HepG2 (cell line): Measurements from ENCODE around the gene PRDX2. TPM values are rescaled to one million over a fixed set of nuclear protein-coding genes. Genes with fewer than 3 reads are reported as not detected.
A peak's percentile ranks its signal among the peaks of the same experiment; 100 is the strongest.

Experiments used
- ERF ChIP-seq: IDR thresholded peaks from 2 replicates; pipeline ENCODE4 v1.6.1; 2018; ENCODE audit warnings: missing biosample characterization, missing genetic modification reagents
- HOXD1 ChIP-seq: sonication (generic); formaldehyde crosslinking; IDR thresholded peaks from 2 replicates; pipeline ENCODE4 v1.5.0; 2020; ENCODE audit warnings: missing genetic modification reagents
- KMT2B ChIP-seq: IDR thresholded peaks from 2 replicates; pipeline ENCODE4 v1.6.1; 2016; ENCODE audit warnings: missing genetic modification reagents, missing compliant biosample characterization
- MTA3 ChIP-seq: sonication (generic); formaldehyde crosslinking; IDR thresholded peaks from 2 replicates; pipeline ENCODE4 v1.4.0; 2020; ENCODE audit warnings: missing genetic modification reagents
- MXI1 ChIP-seq: IDR thresholded peaks from 3 replicates; pipeline ENCODE4 v1.6.1; 2012; ENCODE audit warnings: low read depth, low read length, inconsistent platforms, borderline replicate concordance
- SRSF1 ChIP-seq: fragments of 200-400 bp; formaldehyde crosslinking; optimal IDR thresholded peaks from 2 replicates; pipeline ENCODE3; 2017; ENCODE audit warnings: mild to moderate bottlenecking, low read depth, low read length, moderate library complexity
- ZNF7 ChIP-seq: IDR thresholded peaks from 2 replicates; pipeline ENCODE4 v1.6.1; 2016; ENCODE audit warnings: missing biosample characterization, missing genetic modification reagents
- ZSCAN30 ChIP-seq: sonication (generic); formaldehyde crosslinking; IDR thresholded peaks from 2 replicates; pipeline ENCODE4 v1.5.0; 2020; ENCODE audit warnings: mild to moderate bottlenecking, missing genetic modification reagents
- polyA plus RNA-seq, 8 experiments: library from polyadenylated mRNA; depleted of rRNA in 3 of 8; stranded (reverse) in 7 of 8; unstranded in 1 of 8; fragments of >200 nt; fragmentation: Illumina TruSeq in 4 of 8; extraction: Trizol in 4 of 8; gene quantifications; 2 replicates each; pipeline versions ENCODE4 v1.2.1 to v1.2.3, GENCODE V29; 2011 to 2016; ENCODE audit warnings: low read depth in 4 of 8, missing spikeins in 1 of 8, mixed read lengths in 1 of 8; ENCODE audit not compliant: insufficient read depth in 1 of 8
- total RNA-seq, 5 experiments: library from RNA; depleted of rRNA; stranded (reverse); fragments of >200 nt; fragmentation: Illumina TruSeq; extraction: Trizol; gene quantifications; 2 replicates each; pipeline ENCODE4 v1.2.3, GENCODE V29; 2016; ENCODE audit warnings: low read depth in 1 of 5
- TF ChIP-seq, protein P1 (sequence below): sonication (generic); formaldehyde crosslinking; IDR thresholded peaks from 2 replicates; pipeline ENCODE4 v1.4.0; 2020; ENCODE audit warnings: missing genetic modification reagents, mild to moderate bottlenecking, borderline replicate concordance
- TF ChIP-seq, protein P2 (sequence below): sonication (generic); formaldehyde crosslinking; IDR thresholded peaks from 2 replicates; pipeline ENCODE4 v1.5.0; 2020; ENCODE audit warnings: missing genetic modification reagents
- TF ChIP-seq, protein P3 (sequence below): sonication (generic); formaldehyde crosslinking; IDR thresholded peaks from 2 replicates; pipeline ENCODE4 v1.5.1; 2020; ENCODE audit warnings: mild to moderate bottlenecking, moderate library complexity, missing genetic modification reagents
- TF ChIP-seq, protein P4 (sequence below): sonication (generic); formaldehyde crosslinking; IDR thresholded peaks from 2 replicates; pipeline ENCODE4 v1.5.0; 2020; ENCODE audit warnings: missing genetic modification reagents, mild to moderate bottlenecking, borderline replicate concordance
- TF ChIP-seq, protein P5 (sequence below): sonication (generic); formaldehyde crosslinking; IDR thresholded peaks from 2 replicates; pipeline ENCODE4 v1.8.0; 2022; ENCODE audit warnings: mild to moderate bottlenecking, missing genetic modification reagents; ENCODE audit not compliant: insufficient replicate concordance
- TF ChIP-seq, protein P6 (sequence below): sonication (generic); formaldehyde crosslinking; IDR thresholded peaks from 2 replicates; pipeline ENCODE4 v1.5.0; 2020; ENCODE audit warnings: missing genetic modification reagents

Gene PRDX2
- total and polyA plus RNA-seq, 2 of the 13 experiments (the other 11 are each of a cell fraction or from before 2014, with no cell fraction given) = 218 to 381 TPM

DNA sequence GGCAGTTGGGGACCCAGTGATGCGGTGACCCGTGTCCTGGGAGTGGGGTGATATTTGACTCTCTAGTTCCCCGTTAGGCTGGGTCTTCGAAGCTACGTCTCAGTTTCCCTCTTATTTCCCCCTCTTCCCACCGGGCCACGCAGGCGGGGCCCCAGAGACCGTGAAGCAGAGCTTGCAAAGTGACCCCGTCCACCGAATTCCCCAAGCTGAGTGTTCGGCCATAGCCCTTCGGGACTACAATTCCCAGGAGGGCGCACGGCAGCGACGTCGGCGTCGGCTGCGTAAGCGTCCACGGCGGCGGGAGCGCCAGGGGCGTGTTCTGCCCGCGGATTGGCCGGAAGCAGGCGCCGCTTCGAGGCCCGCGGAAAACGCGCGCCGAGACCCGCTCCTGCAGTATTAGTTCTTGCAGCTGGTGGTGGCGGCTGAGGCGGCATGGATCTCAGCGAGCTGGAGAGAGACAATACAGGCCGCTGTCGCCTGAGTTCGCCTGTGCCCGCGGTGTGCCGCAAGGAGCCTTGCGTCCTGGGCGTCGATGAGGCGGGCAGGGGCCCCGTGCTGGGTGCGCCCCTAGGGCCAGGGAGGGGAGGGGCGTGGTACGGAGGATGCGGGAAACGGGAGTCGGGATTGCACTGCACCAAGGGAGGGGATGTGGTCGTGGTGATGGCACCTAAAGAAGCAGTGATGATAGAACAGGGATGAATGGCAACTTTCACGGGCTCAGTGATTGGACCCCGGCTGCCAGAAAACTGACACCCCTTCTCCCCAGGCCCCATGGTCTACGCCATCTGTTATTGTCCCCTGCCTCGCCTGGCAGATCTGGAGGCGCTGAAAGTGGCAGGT, 4.9 kb upstream of the PRDX2 start, which contains the start of gene RNASEH2A (continued):
- TF ChIP-seq, protein P1, sequence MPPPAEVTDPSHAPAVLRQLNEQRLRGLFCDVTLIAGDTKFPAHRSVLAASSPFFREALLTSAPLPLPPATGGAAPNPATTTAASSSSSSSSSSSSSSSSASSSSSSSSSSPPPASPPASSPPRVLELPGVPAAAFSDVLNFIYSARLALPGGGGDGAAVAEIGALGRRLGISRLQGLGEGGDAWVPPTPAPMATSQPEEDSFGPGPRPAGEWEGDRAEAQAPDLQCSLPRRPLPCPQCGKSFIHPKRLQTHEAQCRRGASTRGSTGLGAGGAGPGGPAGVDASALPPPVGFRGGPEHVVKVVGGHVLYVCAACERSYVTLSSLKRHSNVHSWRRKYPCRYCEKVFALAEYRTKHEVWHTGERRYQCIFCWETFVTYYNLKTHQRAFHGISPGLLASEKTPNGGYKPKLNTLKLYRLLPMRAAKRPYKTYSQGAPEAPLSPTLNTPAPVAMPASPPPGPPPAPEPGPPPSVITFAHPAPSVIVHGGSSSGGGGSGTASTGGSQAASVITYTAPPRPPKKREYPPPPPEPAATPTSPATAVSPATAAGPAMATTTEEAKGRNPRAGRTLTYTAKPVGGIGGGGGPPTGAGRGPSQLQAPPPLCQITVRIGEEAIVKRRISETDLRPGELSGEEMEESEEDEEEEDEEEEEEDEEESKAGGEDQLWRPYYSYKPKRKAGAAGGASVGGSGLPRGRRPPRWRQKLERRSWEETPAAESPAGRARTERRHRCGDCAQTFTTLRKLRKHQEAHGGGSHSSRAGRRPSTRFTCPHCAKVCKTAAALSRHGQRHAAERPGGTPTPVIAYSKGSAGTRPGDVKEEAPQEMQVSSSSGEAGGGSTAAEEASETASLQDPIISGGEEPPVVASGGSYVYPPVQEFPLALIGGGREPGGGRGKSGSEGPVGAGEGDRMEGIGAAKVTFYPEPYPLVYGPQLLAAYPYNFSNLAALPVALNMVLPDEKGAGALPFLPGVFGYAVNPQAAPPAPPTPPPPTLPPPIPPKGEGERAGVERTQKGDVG = no peak
- peak; percentile 90; the same call in 1 of the 2 replicates for TF ChIP-seq ERF (CRISPR knock-in tag)
- peak; percentile 73; the same call in 1 of the 2 replicates for TF ChIP-seq HOXD1
- no peak for TF ChIP-seq MTA3
- TF ChIP-seq MXI1 = peak; percentile 73; the same call in 2 of the 3 replicates
- TF ChIP-seq, protein P2, sequence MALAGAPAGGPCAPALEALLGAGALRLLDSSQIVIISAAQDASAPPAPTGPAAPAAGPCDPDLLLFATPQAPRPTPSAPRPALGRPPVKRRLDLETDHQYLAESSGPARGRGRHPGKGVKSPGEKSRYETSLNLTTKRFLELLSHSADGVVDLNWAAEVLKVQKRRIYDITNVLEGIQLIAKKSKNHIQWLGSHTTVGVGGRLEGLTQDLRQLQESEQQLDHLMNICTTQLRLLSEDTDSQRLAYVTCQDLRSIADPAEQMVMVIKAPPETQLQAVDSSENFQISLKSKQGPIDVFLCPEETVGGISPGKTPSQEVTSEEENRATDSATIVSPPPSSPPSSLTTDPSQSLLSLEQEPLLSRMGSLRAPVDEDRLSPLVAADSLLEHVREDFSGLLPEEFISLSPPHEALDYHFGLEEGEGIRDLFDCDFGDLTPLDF = peak; percentile 98
- TF ChIP-seq ZSCAN30 = no peak
- TF ChIP-seq ZNF7 (CRISPR knock-in tag) = no peak
- TF ChIP-seq, protein P3, sequence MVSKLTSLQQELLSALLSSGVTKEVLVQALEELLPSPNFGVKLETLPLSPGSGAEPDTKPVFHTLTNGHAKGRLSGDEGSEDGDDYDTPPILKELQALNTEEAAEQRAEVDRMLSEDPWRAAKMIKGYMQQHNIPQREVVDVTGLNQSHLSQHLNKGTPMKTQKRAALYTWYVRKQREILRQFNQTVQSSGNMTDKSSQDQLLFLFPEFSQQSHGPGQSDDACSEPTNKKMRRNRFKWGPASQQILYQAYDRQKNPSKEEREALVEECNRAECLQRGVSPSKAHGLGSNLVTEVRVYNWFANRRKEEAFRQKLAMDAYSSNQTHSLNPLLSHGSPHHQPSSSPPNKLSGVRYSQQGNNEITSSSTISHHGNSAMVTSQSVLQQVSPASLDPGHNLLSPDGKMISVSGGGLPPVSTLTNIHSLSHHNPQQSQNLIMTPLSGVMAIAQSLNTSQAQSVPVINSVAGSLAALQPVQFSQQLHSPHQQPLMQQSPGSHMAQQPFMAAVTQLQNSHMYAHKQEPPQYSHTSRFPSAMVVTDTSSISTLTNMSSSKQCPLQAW (CRISPR knock-in tag) = no peak; the same call in 1 of the 2 replicates
- TF ChIP-seq, protein P4, sequence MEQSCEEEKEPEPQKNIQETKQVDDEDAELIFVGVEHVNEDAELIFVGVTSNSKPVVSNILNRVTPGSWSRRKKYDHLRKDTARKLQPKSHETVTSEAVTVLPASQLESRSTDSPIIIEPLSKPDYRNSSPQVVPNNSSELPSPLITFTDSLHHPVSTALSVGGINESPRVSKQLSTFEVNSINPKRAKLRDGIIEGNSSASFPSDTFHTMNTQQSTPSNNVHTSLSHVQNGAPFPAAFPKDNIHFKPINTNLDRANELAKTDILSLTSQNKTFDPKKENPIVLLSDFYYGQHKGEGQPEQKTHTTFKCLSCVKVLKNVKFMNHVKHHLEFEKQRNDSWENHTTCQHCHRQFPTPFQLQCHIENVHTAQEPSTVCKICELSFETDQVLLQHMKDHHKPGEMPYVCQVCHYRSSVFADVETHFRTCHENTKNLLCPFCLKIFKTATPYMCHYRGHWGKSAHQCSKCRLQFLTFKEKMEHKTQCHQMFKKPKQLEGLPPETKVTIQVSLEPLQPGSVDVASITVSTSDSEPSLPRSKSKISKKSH (CRISPR knock-in tag) = peak; percentile 54; the same call in 1 of the 2 replicates
- TF ChIP-seq, protein P5, sequence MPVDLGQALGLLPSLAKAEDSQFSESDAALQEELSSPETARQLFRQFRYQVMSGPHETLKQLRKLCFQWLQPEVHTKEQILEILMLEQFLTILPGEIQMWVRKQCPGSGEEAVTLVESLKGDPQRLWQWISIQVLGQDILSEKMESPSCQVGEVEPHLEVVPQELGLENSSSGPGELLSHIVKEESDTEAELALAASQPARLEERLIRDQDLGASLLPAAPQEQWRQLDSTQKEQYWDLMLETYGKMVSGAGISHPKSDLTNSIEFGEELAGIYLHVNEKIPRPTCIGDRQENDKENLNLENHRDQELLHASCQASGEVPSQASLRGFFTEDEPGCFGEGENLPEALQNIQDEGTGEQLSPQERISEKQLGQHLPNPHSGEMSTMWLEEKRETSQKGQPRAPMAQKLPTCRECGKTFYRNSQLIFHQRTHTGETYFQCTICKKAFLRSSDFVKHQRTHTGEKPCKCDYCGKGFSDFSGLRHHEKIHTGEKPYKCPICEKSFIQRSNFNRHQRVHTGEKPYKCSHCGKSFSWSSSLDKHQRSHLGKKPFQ = no peak
- TF ChIP-seq, protein P6, sequence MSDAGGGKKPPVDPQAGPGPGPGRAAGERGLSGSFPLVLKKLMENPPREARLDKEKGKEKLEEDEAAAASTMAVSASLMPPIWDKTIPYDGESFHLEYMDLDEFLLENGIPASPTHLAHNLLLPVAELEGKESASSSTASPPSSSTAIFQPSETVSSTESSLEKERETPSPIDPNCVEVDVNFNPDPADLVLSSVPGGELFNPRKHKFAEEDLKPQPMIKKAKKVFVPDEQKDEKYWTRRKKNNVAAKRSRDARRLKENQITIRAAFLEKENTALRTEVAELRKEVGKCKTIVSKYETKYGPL (CRISPR knock-in tag) = no peak
- peak; percentile 79 for TF ChIP-seq KMT2B (CRISPR knock-in tag)
- TF ChIP-seq SRSF1 = no peak
